ENCODE measurements around the gene C1GALT1C1.
A peak's percentile ranks its signal among the peaks of the same experiment; 100 is the strongest.

Gene C1GALT1C1

GRCh38 chrX:120625371-120625770 lies 4.5 kb downstream of the C1GALT1C1 start:
- Mint-ChIP-seq H3K4me1 (ENCODE audit: low read depth) (peaks cover 30% of the 10 kb centered on the region), H3K27ac (no peak overlapping the region), H3K27me3 (no peaks in the 10 kb centered on the region), H3K4me3 (no peak overlapping the region), H3K9me3 (no peaks in the 10 kb centered on the region), H3K36me3 (ENCODE audit: low read depth) (peaks cover 12% of the 10 kb centered on the region)

GRCh38 chrX:120617996-120618630 lies 11.7 kb downstream of the C1GALT1C1 start:
- H3K27ac Mint-ChIP-seq = no peak overlapping the region
- peaks cover 25% of the 10 kb centered on the region for H3K36me3 Mint-ChIP-seq (ENCODE audit: low read depth)
- no peak overlapping the region for H3K4me3 Mint-ChIP-seq
- H3K4me1 Mint-ChIP-seq (ENCODE audit: low read depth) = peaks cover 6% of the 10 kb centered on the region
- H3K9me3 Mint-ChIP-seq = no peaks in the 10 kb centered on the region
- H3K27me3 Mint-ChIP-seq = no peaks in the 10 kb centered on the region

DNA sequence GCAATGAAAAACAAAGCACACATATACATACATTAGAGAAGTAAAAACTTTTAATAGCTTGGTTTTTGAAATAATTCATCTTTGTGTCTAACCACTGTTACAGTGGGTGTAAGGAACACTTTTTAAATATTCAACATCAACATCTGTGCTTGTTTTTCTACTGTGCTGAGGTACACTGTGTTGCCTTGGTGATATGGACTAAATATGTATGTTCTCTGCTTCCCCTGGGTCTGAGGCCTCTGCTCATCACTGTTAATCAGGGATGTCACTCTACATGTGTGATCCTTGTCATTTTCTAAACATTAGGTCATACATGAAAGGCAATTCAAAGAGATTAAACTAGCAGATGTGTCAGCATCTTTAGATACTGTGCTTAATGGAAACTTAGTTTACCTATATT lies 15.0 kb downstream of the C1GALT1C1 start:
- Mint-ChIP-seq H3K4me1 (ENCODE audit: low read depth) (peaks cover 5% of the 10 kb centered on the region), H3K4me3 (no peak overlapping the region), H3K27ac (no peak overlapping the region), H3K36me3 (ENCODE audit: low read depth) (peaks cover 34% of the 10 kb centered on the region), H3K27me3 (no peaks in the 10 kb centered on the region), H3K9me3 (no peaks in the 10 kb centered on the region)

- no peak overlapping the region for H3K4me3 Mint-ChIP-seq
- H3K27ac Mint-ChIP-seq = no peak overlapping the region
- peaks cover 48% of the 10 kb centered on the region for H3K36me3 Mint-ChIP-seq (ENCODE audit: low read depth)
- no peaks in the 10 kb centered on the region for H3K4me1 Mint-ChIP-seq (ENCODE audit: low read depth)
- H3K9me3 Mint-ChIP-seq = no peaks in the 10 kb centered on the region
- H3K27me3 Mint-ChIP-seq = no peaks in the 10 kb centered on the region
Measured at GRCh38 chrX:120612086-120612485, 17.8 kb downstream of the C1GALT1C1 start.

GRCh38 chrX:120604361-120604782 lies 25.5 kb downstream of the C1GALT1C1 start:
- H3K36me3 Mint-ChIP-seq (ENCODE audit: low read depth) = peaks cover 16% of the 10 kb centered on the region
- peaks cover 13% of the 10 kb centered on the region for H3K4me1 Mint-ChIP-seq (ENCODE audit: low read depth)
- peak overlapping the region; percentile 95 for H3K4me3 Mint-ChIP-seq
- peak overlapping the region; percentile 96 for H3K27ac Mint-ChIP-seq
- H3K9me3 Mint-ChIP-seq = no peaks in the 10 kb centered on the region
- H3K27me3 Mint-ChIP-seq = no peaks in the 10 kb centered on the region

- no peaks in the 10 kb centered on the region for H3K27me3 Mint-ChIP-seq
- H3K4me1 Mint-ChIP-seq (ENCODE audit: low read depth) = peaks cover 13% of the 10 kb centered on the region
- peak within 1 kb of the TSS; percentile 95 for H3K4me3 Mint-ChIP-seq
- H3K27ac Mint-ChIP-seq = peak within 1 kb of the TSS; percentile 96
- peaks cover 13% of the 10 kb centered on the region for H3K36me3 Mint-ChIP-seq (ENCODE audit: low read depth)
- H3K9me3 Mint-ChIP-seq = no peaks in the 10 kb centered on the region
Measured at GRCh38 chrX:120603707-120604360, 26.0 kb downstream of the C1GALT1C1 start, which contains the start of gene MCTS1. Gene MCTS1 (plus strand): TSS chrX:120604101. CDS start chrX:120604237, 136 bp downstream.

- Mint-ChIP-seq H3K27ac (no peak overlapping the region), H3K4me3 (no peak overlapping the region), H3K9me3 (no peaks in the 10 kb centered on the region), H3K4me1 (ENCODE audit: low read depth) (no peaks in the 10 kb centered on the region), H3K27me3 (no peaks in the 10 kb centered on the region), H3K36me3 (ENCODE audit: low read depth) (no peaks in the 10 kb centered on the region)
Measured at GRCh38 chrX:120585702-120586101, 44.2 kb downstream of the C1GALT1C1 start.

All from stimulated activated naive CD8-positive, alpha-beta T cell treated with anti-CD3 and anti-CD28 coated beads, Interleukin-15, Interleukin-2, amounts not matched to agents 100 ng/mL and 50 ng/mL, for 24 hours (primary cell).